Activated CD8-positive, alpha-beta memory T cell treated with anti-CD3 and anti-CD28 coated beads, Interleukin-2, amount 10 ng/mL, durations not matched to agents 7 days and 5 days (primary cell): ENCODE measurements around the gene THAP11. TPM values are rescaled to one million over a fixed set of nuclear protein-coding genes. Genes with fewer than 3 reads are reported as not detected.

Source experiments
- ATAC-seq: fragments of 150-1000 bp; cut with Tn5 transposase; one replicate; pipeline ENCODE4 v1.10.0; 2021; ENCODE audit warnings: moderate library complexity
- CTCF ChIA-PET: fragments of 350-600 bp; sonication (Branson Sonifier 250); formaldehyde crosslinking; loops from one replicate; lab custom pipeline; 2021; ENCODE audit warnings: antibody characterized with exemption; lab: Charles Lee
- DNase-seq: peaks from one replicate; pipeline ENCODE4 v3.0.0-alpha.2; 2020
- H3K27ac Mint-ChIP-seq: one replicate; pipeline ENCODE4 v1.8.0; 2021; ENCODE audit warnings: mild to moderate bottlenecking, mixed read lengths
- H3K27me3 Mint-ChIP-seq: one replicate; pipeline ENCODE4 v1.8.0; 2021; ENCODE audit warnings: mixed read lengths
- H3K36me3 Mint-ChIP-seq: one replicate; pipeline ENCODE4 v1.8.0; 2021; ENCODE audit warnings: mild to moderate bottlenecking, mixed read lengths
- H3K4me1 Mint-ChIP-seq: one replicate; pipeline ENCODE4 v1.8.0; 2021; ENCODE audit warnings: mixed read lengths
- H3K4me3 Mint-ChIP-seq: one replicate; pipeline ENCODE4 v1.8.0; 2021; ENCODE audit warnings: mild to moderate bottlenecking, moderate library complexity, mixed read lengths
- H3K9me3 Mint-ChIP-seq: one replicate; pipeline ENCODE4 v1.8.0; 2022; ENCODE audit warnings: low read depth, mixed read lengths
- total RNA-seq, 2 experiments: library from RNA; stranded (reverse); gene quantifications; one replicate each; pipeline ENCODE4 v1.2.3, GENCODE V29; 2021

The THAP11 gene
- total RNA-seq, result 10 to 100 TPM; 47.9 to 52.7 TPM

DNA sequence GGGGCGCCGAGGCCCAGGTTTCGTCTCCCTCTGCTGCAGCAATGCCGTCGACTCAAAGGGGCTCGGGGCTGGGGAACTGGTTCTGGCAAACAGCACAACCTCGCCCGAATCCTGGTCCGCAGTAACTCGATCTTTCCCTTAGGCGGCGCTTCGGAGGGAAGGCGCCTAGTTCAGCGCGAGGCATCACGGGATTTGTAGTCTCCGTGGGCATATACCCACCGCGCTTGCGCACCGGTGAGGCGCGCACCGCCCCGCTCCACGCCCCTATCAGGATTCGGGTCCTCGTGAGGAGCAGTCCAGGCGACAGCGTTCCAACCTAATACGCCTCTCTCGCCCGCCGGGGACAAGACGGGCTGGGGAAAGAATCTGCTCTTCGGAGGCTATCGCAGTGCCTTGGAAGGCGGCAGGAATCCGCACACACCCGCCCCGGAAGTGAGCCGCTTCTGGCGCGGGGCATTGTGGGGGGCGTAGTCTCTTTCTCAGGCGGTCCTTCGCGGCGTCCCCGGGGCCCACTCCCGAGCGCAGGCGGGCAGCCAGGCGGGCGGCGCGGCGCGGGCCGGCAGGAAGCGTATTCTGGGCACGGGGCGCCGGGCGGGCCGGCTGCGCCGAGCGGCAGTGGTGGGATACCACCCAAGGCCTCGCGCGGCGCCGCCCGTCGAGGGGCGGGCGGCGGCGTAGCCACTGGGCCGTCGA lies at the start of gene THAP11:
THAP11 (plus strand) TSS at position 505 of the 693 bp plus-strand sequence. CDS start 235 bp downstream, outside the sequence.
- Mint-ChIP-seq H3K4me1 (peaks cover 37% of the 10 kb centered on the region), H3K27me3 (no peaks in the 10 kb centered on the region), H3K4me3 (peak within 1 kb of the TSS; percentile 95), H3K9me3 (no peaks in the 10 kb centered on the region), H3K36me3 (peaks cover 5% of the 10 kb centered on the region), H3K27ac (peak within 1 kb of the TSS; percentile 98)
- CTCF ChIA-PET, result interaction anchor here (1.1 to 1.8 kb wide), 3 partner anchors 25 to 321 kb away, joined by 3 to 9 read pairs (median 5); no protein-coding TSS in a partner anchor
- ATAC-seq, result peak; percentile 62
- peak; percentile 97 for DNase-seq

DNA sequence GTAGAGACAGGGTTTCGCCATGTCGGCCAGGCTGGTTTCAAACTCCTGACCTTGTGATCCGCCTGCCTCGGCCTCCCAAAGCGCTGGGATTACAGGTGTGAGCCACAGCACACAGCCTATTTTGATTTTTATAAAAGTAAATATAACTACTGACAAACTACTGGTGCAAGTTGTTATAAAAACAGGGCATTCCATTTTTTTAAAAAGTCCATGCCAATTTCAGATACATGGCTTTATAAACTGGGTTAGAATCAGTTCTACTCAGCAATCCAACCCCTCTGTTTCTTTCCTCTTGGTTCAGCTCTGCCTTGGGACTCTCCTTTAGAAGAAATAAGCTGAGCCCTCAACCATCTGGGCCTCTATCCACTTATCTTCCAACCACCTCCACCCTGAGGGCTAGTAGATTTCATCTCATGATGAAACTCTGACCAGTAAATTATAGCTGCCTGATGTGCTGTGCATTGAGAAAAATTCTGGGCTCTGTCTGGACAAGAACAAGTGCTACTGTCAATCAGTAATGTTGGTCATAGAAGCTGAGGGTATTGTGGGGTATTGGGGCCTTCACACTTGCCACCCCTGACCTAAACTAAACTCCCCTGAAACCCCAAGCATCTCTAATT lies 45.9 kb upstream of the THAP11 start:
- CTCF ChIA-PET, result interaction anchor here (0.5 to 2.3 kb wide), 6 partner anchors 9 to 660 kb away, joined by 3 to 8 read pairs (median 3); partner anchors contain the start of genes RANBP10 and TSNAXIP1
- peaks cover 13% of the 10 kb centered on the region for H3K4me1 Mint-ChIP-seq
- peaks cover 13% of the 10 kb centered on the region for H3K36me3 Mint-ChIP-seq
- DNase-seq, result no peak
- H3K27me3 Mint-ChIP-seq, result no peaks in the 10 kb centered on the region
- H3K9me3 Mint-ChIP-seq, result no peaks in the 10 kb centered on the region
- H3K27ac Mint-ChIP-seq, result no peak overlapping the region
- ATAC-seq, result no peak
- H3K4me3 Mint-ChIP-seq, result no peak overlapping the region

DNA sequence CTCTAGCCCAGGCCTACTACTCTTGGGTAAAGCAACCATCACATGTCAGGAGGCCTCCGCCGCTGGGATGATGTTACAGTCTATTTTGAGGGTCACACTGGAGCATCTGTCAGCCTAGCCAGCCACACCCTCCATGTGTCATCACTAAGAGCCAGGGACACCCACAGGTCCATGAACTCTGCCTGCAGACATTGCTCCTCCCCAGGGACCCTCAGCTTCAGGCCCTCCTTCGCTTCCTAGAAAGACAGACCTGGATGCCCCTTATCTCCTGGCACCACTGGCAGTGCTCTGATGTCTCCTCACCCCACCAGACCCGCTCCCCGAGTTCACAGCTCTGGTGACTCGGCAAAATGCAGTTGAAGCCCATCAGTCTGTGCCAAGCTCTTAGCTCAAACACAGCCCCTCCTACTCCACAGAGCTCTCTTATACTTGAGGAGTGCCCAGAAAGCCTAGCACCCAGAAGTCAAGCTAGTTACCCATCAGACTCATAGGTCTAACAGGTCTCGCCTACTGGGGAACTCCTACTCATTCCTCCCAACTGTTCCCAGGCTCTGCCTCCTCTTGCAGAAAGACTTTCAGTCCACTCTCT lies 41.7 kb upstream of the THAP11 start:
- no peaks in the 10 kb centered on the region for H3K27me3 Mint-ChIP-seq

DNA sequence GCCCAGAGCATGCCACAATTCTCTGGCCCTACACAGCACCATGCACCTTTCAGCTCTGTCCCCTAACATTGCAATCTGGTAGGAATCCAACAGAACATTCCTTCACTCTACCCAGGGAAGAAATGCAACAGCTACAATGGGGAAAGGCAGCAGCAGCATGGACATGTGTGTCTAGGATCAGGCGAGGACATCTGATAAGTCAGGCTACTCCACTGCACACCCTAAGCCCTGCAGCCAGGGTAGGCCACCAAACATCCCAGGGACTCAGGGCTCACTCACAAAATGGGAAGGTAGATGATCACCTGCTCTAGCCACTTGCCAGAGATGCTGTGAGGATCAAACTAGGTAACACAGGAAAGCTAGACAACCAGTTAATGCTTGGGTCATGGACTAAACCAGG lies 40.9 kb upstream of the THAP11 start:
- CTCF ChIA-PET, result interaction anchor here (0.9 to 5.3 kb wide), 6 partner anchors 12 to 281 kb away, joined by 3 to 54 read pairs (median 4); no protein-coding TSS in a partner anchor
- Mint-ChIP-seq H3K27ac (peak overlapping the region; percentile 82), H3K27me3 (no peaks in the 10 kb centered on the region), H3K9me3 (no peaks in the 10 kb centered on the region), H3K4me3 (no peak overlapping the region), H3K4me1 (peaks cover 54% of the 10 kb centered on the region), H3K36me3 (peaks cover 43% of the 10 kb centered on the region)
- no peak for ATAC-seq
- DNase-seq, result no peak

More for the DNA sequence above, 41.7 kb upstream of the THAP11 start:
- Mint-ChIP-seq H3K36me3 (peaks cover 43% of the 10 kb centered on the region), H3K4me3 (no peak overlapping the region), H3K27ac (peak overlapping the region; percentile 45), H3K4me1 (peaks cover 50% of the 10 kb centered on the region), H3K9me3 (no peaks in the 10 kb centered on the region)
- no peak for DNase-seq
- CTCF ChIA-PET, result interaction anchor here (0.7 to 5.3 kb wide), 4 partner anchors 13 to 280 kb away, joined by 4 to 54 read pairs (median 5); no protein-coding TSS in a partner anchor
- no peak for ATAC-seq

GRCh38 chr16:67801883-67802282 lies 40.2 kb upstream of the THAP11 start:
- Mint-ChIP-seq H3K4me1 (peaks cover 53% of the 10 kb centered on the region), H3K9me3 (no peaks in the 10 kb centered on the region), H3K27me3 (no peaks in the 10 kb centered on the region), H3K4me3 (peak overlapping the region; percentile 26), H3K27ac (peak overlapping the region; percentile 82), H3K36me3 (peaks cover 43% of the 10 kb centered on the region)
- DNase-seq (peak; percentile 76), ATAC-seq (no peak)
- CTCF ChIA-PET, result interaction anchor here (0.8 to 5.3 kb wide), 7 partner anchors 11 to 281 kb away, joined by 3 to 54 read pairs (median 4); no protein-coding TSS in a partner anchor

DNA sequence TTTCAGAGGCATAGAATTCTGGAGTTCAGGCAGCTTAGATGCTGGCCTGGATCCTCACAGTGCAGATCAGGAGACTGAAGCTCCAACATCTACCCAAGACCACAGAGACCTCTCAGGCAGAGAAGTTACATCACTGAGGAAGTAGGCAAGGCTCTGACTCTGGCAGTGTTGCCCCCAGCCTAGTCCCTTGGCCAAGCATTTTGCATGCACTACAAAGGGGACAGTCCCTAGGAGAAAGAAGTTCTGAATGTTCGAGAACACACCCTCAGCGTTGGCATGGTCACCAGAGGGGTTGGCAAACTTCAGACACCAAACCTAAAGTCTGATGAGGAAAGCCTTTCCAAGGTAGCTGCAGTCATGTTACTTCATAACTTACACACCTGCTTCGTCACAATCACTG lies 38.2 kb upstream of the THAP11 start:
- H3K4me3 Mint-ChIP-seq, result no peak overlapping the region
- DNase-seq (no peak), ATAC-seq (no peak)
- CTCF ChIA-PET, result interaction anchor here (0.7 to 5.3 kb wide), 5 partner anchors 12 to 283 kb away, joined by 3 to 54 read pairs (median 3); no protein-coding TSS in a partner anchor
- H3K9me3 Mint-ChIP-seq, result no peaks in the 10 kb centered on the region
- peaks cover 38% of the 10 kb centered on the region for H3K36me3 Mint-ChIP-seq
- H3K4me1 Mint-ChIP-seq, result peaks cover 59% of the 10 kb centered on the region
- H3K27me3 Mint-ChIP-seq, result no peaks in the 10 kb centered on the region
- H3K27ac Mint-ChIP-seq, result peak overlapping the region; percentile 47

- H3K27ac Mint-ChIP-seq, result peak overlapping the region; percentile 89
- CTCF ChIA-PET, result interaction anchor here (0.6 to 5.3 kb wide), 3 partner anchors 11 to 99 kb away, joined by 3 to 54 read pairs (median 4); no protein-coding TSS in a partner anchor
- H3K36me3 Mint-ChIP-seq, result peaks cover 31% of the 10 kb centered on the region
- H3K4me1 Mint-ChIP-seq, result peaks cover 55% of the 10 kb centered on the region
- no peaks in the 10 kb centered on the region for H3K27me3 Mint-ChIP-seq
- DNase-seq, result no peak
- ATAC-seq, result no peak
- no peaks in the 10 kb centered on the region for H3K9me3 Mint-ChIP-seq
- peak overlapping the region; percentile 92 for H3K4me3 Mint-ChIP-seq
Observed at GRCh38 chr16:67804853-67805542, 37.1 kb upstream of the THAP11 start.

DNA sequence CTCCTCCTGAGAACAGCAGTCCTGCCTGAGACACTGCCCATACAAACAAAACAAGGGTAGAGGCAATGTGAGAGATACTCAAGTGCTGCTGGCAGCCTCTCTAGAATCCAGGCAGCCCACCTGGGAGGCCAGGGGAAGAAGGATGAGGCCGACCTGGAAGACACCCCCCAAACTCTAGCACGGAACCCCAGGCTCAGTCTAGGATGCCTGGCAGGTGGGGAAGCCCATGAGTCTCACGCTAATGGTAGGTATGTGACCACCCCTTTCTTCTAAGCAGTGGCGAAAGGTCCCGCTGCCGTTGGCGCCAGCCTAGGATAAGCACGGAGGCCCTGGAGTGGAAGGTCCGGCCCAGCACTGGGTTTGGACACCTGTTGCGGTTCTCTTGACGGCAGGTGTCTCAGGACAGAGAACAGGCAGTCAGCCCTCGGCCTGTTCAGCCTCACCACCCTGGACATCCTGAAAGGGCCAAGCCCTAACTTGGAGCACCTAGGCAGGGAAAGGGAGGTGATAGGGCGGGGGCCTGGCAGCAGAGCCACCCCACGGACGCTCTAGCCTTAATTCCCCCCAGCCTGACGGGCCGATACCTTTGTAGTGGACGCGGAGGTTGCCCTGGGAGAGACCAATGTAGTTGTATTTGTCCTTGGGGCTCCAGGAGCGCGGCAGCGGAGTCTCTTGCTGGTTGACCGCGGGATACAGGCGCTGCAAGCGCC lies 36.2 kb upstream of the THAP11 start:
- Mint-ChIP-seq H3K9me3 (no peaks in the 10 kb centered on the region), H3K27me3 (no peaks in the 10 kb centered on the region), H3K36me3 (peaks cover 31% of the 10 kb centered on the region), H3K27ac (peak overlapping the region; percentile 89), H3K4me1 (peaks cover 50% of the 10 kb centered on the region), H3K4me3 (peak overlapping the region; percentile 92)
- CTCF ChIA-PET, result interaction anchor here (0.8 to 3.1 kb wide), 11 partner anchors 9 to 284 kb away, joined by 3 to 60 read pairs (median 4); partner anchors contain the start of gene NUTF2
- DNase-seq (no peak), ATAC-seq (no peak)

GRCh38 chr16:67806428-67807147 lies 35.5 kb upstream of the THAP11 start, which contains the start of the genes RANBP10 and TSNAXIP1:
RANBP10 (minus strand) TSS chr16:67806560; CDS start chr16:67806536, 24 bp downstream.
TSNAXIP1 (plus strand) TSS chr16:67806889; CDS start chr16:67807150, 261 bp downstream.
- Mint-ChIP-seq H3K27ac (peak within 1 kb of the TSS; percentile 89), H3K27me3 (peaks cover under 1% of the 10 kb centered on the region), H3K36me3 (peaks cover 27% of the 10 kb centered on the region), H3K9me3 (no peaks in the 10 kb centered on the region), H3K4me3 (peak within 1 kb of the TSS; percentile 92), H3K4me1 (peaks cover 44% of the 10 kb centered on the region)
- peak; percentile 99 for DNase-seq
- peak; percentile 95 for ATAC-seq
- CTCF ChIA-PET, result interaction anchor here (0.6 to 3.1 kb wide), 14 partner anchors 10 to 285 kb away, joined by 3 to 60 read pairs (median 4); partner anchors contain the start of gene NUTF2

DNA sequence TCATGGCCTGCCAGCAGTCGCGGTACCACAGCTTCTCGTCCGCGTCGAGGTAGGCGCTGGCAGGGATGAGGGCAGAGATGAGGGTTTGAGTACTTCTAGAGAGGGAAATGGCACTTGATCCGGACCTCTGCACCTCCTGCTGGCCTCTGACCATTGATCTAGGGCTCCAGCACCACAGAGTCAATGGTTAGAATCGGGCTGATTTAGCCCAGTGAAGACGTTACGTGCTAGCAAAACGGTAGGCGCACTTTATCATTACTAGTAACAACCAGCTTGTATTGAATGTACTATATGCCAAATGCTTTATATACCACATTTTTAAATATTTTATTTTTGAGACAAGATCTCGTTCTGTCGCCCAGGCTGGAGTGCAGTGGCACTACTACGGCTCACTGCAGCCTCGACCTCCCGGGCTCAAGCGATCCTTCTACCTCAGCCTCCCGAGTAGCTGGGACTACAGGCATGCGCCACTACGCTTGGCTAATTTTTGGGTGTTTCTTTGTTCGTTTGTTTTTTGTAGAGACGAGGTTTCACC lies 34.9 kb upstream of the THAP11 start:
- peaks cover 37% of the 10 kb centered on the region for H3K4me1 Mint-ChIP-seq
- peak overlapping the region; percentile 46 for H3K27ac Mint-ChIP-seq
- no peak for ATAC-seq
- CTCF ChIA-PET, result interaction anchor here (0.6 to 3.1 kb wide), 14 partner anchors 9 to 286 kb away, joined by 3 to 60 read pairs (median 4); partner anchors contain the start of gene NUTF2
- DNase-seq, result no peak
- peaks cover 5% of the 10 kb centered on the region for H3K27me3 Mint-ChIP-seq
- peak overlapping the region; percentile 92 for H3K4me3 Mint-ChIP-seq
- H3K36me3 Mint-ChIP-seq, result peaks cover 21% of the 10 kb centered on the region
- H3K9me3 Mint-ChIP-seq, result no peaks in the 10 kb centered on the region

GRCh38 chr16:67811899-67812298 lies 30.2 kb upstream of the THAP11 start:
- no peaks in the 10 kb centered on the region for H3K9me3 Mint-ChIP-seq
- CTCF ChIA-PET, result interaction anchor here (2.1 kb wide), 1 partner anchor 70 kb away, joined by 4 read pairs; no protein-coding TSS in a partner anchor

More at GRCh38 chr16:67811899-67812298, 30.2 kb upstream of the THAP11 start:
- ATAC-seq, result no peak
- H3K27me3 Mint-ChIP-seq, result peaks cover 5% of the 10 kb centered on the region
- H3K4me3 Mint-ChIP-seq, result no peak overlapping the region
- no peak for DNase-seq
- H3K4me1 Mint-ChIP-seq, result peaks cover 11% of the 10 kb centered on the region
- H3K27ac Mint-ChIP-seq, result no peak overlapping the region
- H3K36me3 Mint-ChIP-seq, result no peaks in the 10 kb centered on the region
